Body of pancreas (tissue), 4 donors: ENCODE data around the gene RHBDL1. TPM values are rescaled to one million over a fixed set of nuclear protein-coding genes. Genes with fewer than 3 reads are reported as not detected.
"Not testable (repeated sequence)": the region's sequence is repeated elsewhere in the genome, so short reads cannot be mapped to it uniquely, and the experiment has no call there.

ENCODE experiments used
- ATAC-seq: fragments of 150-250 bp; one replicate; pipeline ENCODE4 v1.9.1; 2016
- DNase-seq, 4 donors: peaks; one replicate each; pipeline ENCODE4 v3.0.0-alpha.2; 2019
- H3K27ac ChIP-seq, 4 donors: fragments of 200-600 bp; sonication (generic); 1 replicate in 3 of 4; 2 replicates in 1 of 4; pipeline versions ENCODE4 v1.5.1 to v1.6.1; 2016 to 2019; ENCODE audit warnings: mild to moderate bottlenecking in 1 of 4, mixed read lengths in 1 of 4, moderate library complexity in 1 of 4
- H3K27me3 ChIP-seq, 2 donors: fragments of 200-600 bp; sonication (generic); one replicate each; pipeline ENCODE4 v1.6.0; 2016; ENCODE audit warnings: mild to moderate bottlenecking in 1 of 2
- H3K36me3 ChIP-seq, 2 donors: fragments of 200-600 bp; sonication (generic); replicated peaks in 1 of 2; 2 replicates each; pipeline ENCODE4 v1.5.1; 2016; ENCODE audit warnings: low read depth in 2 of 2; ENCODE audit not compliant: insufficient read depth in 1 of 2
- H3K4me1 ChIP-seq: fragments of 200-600 bp; sonication (generic); one replicate; pipeline ENCODE4 v1.6.0; 2016
- H3K4me3 ChIP-seq, 2 donors: fragments of 200-600 bp; sonication (generic); 1 replicate in 1 of 2; 2 replicates in 1 of 2; pipeline ENCODE4 v1.5.1; 2016 to 2019
- H3K9me3 ChIP-seq, 3 donors: fragments of 200-600 bp; sonication (generic); 1 replicate in 2 of 3; 2 replicates in 1 of 3; pipeline ENCODE4 v1.5.1; 2016
- CTCF ChIP-seq, 7 experiments: fragments of 450-650 bp in 4 of 7; fragments of 200-600 bp in 3 of 7; sonication (generic) in 3 of 7; IDR thresholded peaks; one replicate each; pipeline ENCODE4 v1.5.1; 2016 to 2019; ENCODE audit warnings: antibody characterized with exemption in 7 of 7
- POLR2A ChIP-seq, 3 donors: fragments of 450-650 bp; IDR thresholded peaks; one replicate each; pipeline ENCODE4 v1.6.1; 2016; ENCODE audit warnings: antibody characterized with exemption in 3 of 3, mild to moderate bottlenecking in 2 of 3
- WGBS, 2 donors: methylation state at CpG; one replicate each; pipeline ENCODE4 v1.1.5; 2017; 5-methylcytosine and 5-hydroxymethylcytosine counted together
- intact Hi-C: fragments of 100-400 bp; cut with DNase I; formaldehyde crosslinking; loops from one replicate; pipeline ENCODE4 v1.15.1; 2023
- total RNA-seq, 2 donors: library from RNA; depleted of rRNA; stranded (reverse); fragments of >200 nt; gene quantifications; one replicate each; pipeline ENCODE4 v1.1.0, GENCODE V29; 2016

RHBDL1 gene
- total RNA-seq, 2 donors from 2014 or later, result 1.8 to 4.3 TPM

DNA sequence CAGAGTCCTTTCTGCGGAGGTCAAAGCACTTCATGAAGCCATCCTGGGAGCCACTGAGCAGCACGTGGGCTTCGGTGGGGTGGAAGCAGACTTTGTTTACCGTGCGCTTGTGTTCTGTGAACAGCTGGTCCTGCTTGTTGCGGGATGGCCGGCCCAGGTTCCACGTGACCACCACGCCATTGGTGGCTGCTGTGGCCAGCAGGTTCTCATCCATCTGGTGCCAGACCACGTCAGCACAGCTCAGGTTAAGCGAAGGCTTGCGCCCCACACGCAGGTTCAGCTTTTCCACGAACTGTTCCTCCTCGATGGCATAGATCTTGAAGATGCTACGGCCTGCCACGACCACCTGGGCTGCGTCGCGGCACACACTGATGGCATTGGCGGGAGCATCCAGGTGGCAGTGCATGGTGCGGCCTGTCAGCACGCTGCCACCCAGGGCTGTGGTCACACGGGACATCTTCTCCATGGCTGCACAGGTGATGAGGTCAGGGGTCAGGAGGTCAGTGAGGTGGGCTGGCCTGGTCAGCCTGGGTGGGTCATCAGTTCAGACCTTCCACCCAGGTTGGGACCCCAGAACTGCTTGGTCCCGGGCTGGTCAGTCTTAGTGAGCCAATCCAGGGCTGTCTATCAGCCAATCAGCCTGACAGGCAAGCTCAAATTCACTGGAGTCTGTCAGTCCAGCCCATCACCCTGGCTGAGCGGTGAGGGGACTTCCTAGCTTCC is 13.9 kb downstream of the RHBDL1 start:
- 65 to 75% methylated on average over 8 to 26 of the region's 26 CpGs for WGBS, 2 donors
- TF ChIP-seq POLR2A (IDR thresholded peaks at IDR 0.05) (no peak), CTCF (IDR thresholded peaks at IDR 0.05) (no peak)
- DNase-seq, result no peak
- Histone ChIP-seq H3K9me3 (no peaks in the 10 kb centered on the region), H3K4me3 (peak overlapping the region in 1 of 2 donors; percentile 83), H3K27ac (peak overlapping the region in 3 of 4 donors; percentile 33 to 87 (median 81)), H3K27me3 (peaks cover 0 to 12% of the 10 kb centered on the region in 2 donors), H3K4me1 (peaks cover 48% of the 10 kb centered on the region), H3K36me3 (peaks cover 0 to 4% of the 10 kb centered on the region in 2 donors)
- ATAC-seq, result no peak
- intact Hi-C loops, result no loop called here

DNA sequence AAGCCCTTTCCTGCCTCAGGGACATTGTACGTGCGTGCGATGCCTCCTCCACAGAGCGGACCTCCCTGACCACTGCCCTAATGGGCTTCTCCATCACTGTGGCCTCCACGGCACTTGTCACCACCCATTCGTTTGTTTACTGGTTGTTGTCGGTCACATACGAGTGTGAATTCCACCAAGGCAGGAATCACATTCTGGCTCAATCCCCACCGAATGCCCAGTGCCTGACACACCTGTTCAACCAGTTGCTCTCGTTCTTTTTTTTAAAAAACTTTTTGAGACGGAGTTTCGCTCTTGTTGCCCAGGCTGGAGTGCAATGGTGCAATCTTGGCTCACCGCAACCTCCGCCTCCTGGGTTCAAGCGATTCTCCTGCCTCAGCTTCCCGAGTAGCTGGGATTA is 15.8 kb downstream of the RHBDL1 start:
- intact Hi-C loops, H3K4me3 ChIP-seq, ATAC-seq, H3K27ac ChIP-seq, DNase-seq, H3K36me3 ChIP-seq, H3K9me3 ChIP-seq: not testable (repeated sequence)
- H3K4me1 ChIP-seq, result peaks cover 48% of the 10 kb centered on the region
- H3K27me3 ChIP-seq, result peaks cover 0 to 24% of the 10 kb centered on the region in 2 donors
- 68 to 70% methylated on average over 16 of the region's 16 CpGs for WGBS, 2 donors

DNA sequence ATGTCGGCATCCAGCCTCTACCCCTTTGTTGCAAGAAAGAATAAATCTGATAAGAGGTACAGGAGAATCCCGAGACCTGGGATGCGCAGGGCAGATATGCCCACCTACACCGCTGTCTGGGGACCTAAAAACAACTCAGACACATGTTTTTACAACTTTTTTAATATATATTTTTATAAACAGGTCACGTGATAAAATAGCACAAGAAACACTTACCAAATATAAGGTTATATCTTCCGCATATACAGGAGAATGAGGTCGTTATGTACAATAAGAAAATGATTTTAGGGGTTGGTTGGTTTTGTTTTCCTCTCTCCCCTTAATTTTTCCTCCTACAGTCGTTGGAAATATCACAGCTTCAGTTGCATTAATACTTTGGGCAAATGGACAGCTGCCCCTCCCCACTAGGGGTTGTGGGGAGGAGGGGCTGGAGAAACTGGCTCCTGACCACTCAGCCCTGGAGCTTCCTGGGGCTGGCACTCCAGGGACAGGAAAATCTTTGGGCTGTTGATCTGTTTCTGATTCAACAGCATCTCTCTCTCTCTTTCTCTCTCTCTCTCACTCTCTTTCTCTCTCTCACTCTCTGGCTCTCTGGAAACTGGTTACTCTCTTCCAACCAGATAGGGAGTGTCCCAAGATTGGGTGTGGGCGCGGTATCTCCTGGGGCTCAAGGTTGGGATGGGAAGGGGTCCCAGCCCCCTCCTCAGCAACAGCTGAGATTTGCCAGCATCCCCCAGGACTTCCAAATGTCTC is 17.1 kb downstream of the RHBDL1 start:
- 52 to 57% methylated on average over 10 of the region's 10 CpGs for WGBS, 2 donors
- Histone ChIP-seq H3K27ac (no peak overlapping the region), H3K9me3 (no peaks in the 10 kb centered on the region), H3K36me3 (no peaks in the 10 kb centered on the region), H3K4me1 (peaks cover 44% of the 10 kb centered on the region), H3K4me3 (no peak overlapping the region), H3K27me3 (peaks cover 0 to 24% of the 10 kb centered on the region in 2 donors)
- TF ChIP-seq CTCF (IDR thresholded peaks at IDR 0.05) (no peak), POLR2A (IDR thresholded peaks at IDR 0.05) (no peak)
- intact Hi-C loops, result no loop called here
- ATAC-seq (no peak), DNase-seq (no peak)

GRCh38 chr16:693364-693763 is 17.9 kb downstream of the RHBDL1 start:
- no peak overlapping the region for H3K4me3 ChIP-seq
- TF ChIP-seq POLR2A (IDR thresholded peaks at IDR 0.05) (no peak), CTCF (IDR thresholded peaks at IDR 0.05) (no peak)
- H3K4me1 ChIP-seq, result peaks cover 44% of the 10 kb centered on the region
- H3K36me3 ChIP-seq, result no peaks in the 10 kb centered on the region
- H3K9me3 ChIP-seq, result no peaks in the 10 kb centered on the region
- H3K27me3 ChIP-seq, result peaks cover 0 to 24% of the 10 kb centered on the region in 2 donors
- WGBS, 2 donors, result 53% methylated on average over 22 of the region's 22 CpGs; no CpG with 5 or more reads in 1 of the 2 donors
- no peak for ATAC-seq
- H3K27ac ChIP-seq, result no peak overlapping the region
- intact Hi-C loops, result no loop called here
- no peak for DNase-seq

- intact Hi-C loops, result no loop called here
- Histone ChIP-seq H3K27me3 (peaks cover 0 to 24% of the 10 kb centered on the region in 2 donors), H3K27ac (no peak overlapping the region), H3K4me3 (no peak overlapping the region), H3K9me3 (no peaks in the 10 kb centered on the region), H3K36me3 (no peaks in the 10 kb centered on the region), H3K4me1 (peaks cover 42% of the 10 kb centered on the region)
- DNase-seq (no peak), ATAC-seq (no peak)
- TF ChIP-seq POLR2A (IDR thresholded peaks at IDR 0.05) (no peak), CTCF (IDR thresholded peaks at IDR 0.05) (no peak)
- 12 to 22% methylated on average over 7 to 14 of the region's 37 CpGs for WGBS, 2 donors
These were observed 18.3 kb downstream of the RHBDL1 start for GRCh38 chr16:693766-694165.
